Measurements from ENCODE around the gene SLCO3A1. TPM values are rescaled to one million over a fixed set of nuclear protein-coding genes. Genes with fewer than 3 reads are reported as not detected.

SLCO3A1 gene
- total RNA-seq, 1 experiment from 2014 or later: 37.8 TPM

GRCh38 chr15:92050220-92050898 is 196.9 kb downstream of the SLCO3A1 start:
- intact Hi-C loops (cut with micrococcal nuclease; ENCODE audit: unreplicated experiment): no loop called here
- no peak overlapping the region for H2AFZ ChIP-seq
- H4K20me1 ChIP-seq (ENCODE audit: insufficient read depth): no peaks in the 10 kb centered on the region; the same call in 1 of the 2 replicates
- no peak overlapping the region for H3K27ac ChIP-seq
- POLR2A ChIA-PET (ENCODE audit: unreplicated experiment): no interaction called here
- H3K79me2 ChIP-seq (ENCODE audit: low read depth): 0 out of 2 replicates have a peak, but pooled peaks cover 4% of the 10 kb centered on the region
- no peak for DNase-seq
- no peaks in the 10 kb centered on the region for H3K36me3 ChIP-seq (ENCODE audit: low read depth)
- H3K27me3 ChIP-seq (ENCODE audit: insufficient read depth, low read depth): no peaks in the 10 kb centered on the region
- H3K4me2 ChIP-seq: no peak overlapping the region
- no peak for TF ChIP-seq EZH2 (IDR thresholded peaks at IDR 0.05; ENCODE audit: low read depth)
- TF ChIP-seq CTCF (conservative IDR thresholded peaks at IDR 0.05): no peak
- no peaks in the 10 kb centered on the region for H3K9me3 ChIP-seq (ENCODE audit: insufficient read depth, low read depth)
- H3F3A ChIP-seq (ENCODE audit: insufficient read depth, low read depth): no peaks in the 10 kb centered on the region
- no TSS peak for BruUV-seq (replicated peaks)
- H3K9me2 ChIP-seq (ENCODE audit: insufficient read depth): no peaks in the 10 kb centered on the region
- CTCF ChIA-PET: no interaction called here
- no peak overlapping the region for H3K4me3 ChIP-seq
- no peaks in the 10 kb centered on the region for H3K4me1 ChIP-seq (replicated peaks; ENCODE audit: insufficient read depth)

- Histone ChIP-seq H3K36me3 (ENCODE audit: low read depth) (no peaks in the 10 kb centered on the region), H3K9me2 (ENCODE audit: insufficient read depth) (no peaks in the 10 kb centered on the region), H3K9me3 (ENCODE audit: insufficient read depth, low read depth) (no peaks in the 10 kb centered on the region), H3K4me2 (no peak overlapping the region), H3K79me2 (ENCODE audit: low read depth) (0 out of 2 replicates have a peak, but pooled peaks cover 2% of the 10 kb centered on the region), H3K4me1 (replicated peaks; ENCODE audit: insufficient read depth) (no peaks in the 10 kb centered on the region), H3K4me3 (no peak overlapping the region), H3F3A (ENCODE audit: insufficient read depth, low read depth) (no peaks in the 10 kb centered on the region), H3K27me3 (ENCODE audit: insufficient read depth, low read depth) (no peaks in the 10 kb centered on the region), H4K20me1 (ENCODE audit: insufficient read depth) (no peaks in the 10 kb centered on the region; the same call in 1 of the 2 replicates), H3K27ac (no peak overlapping the region), H2AFZ (no peak overlapping the region)
- ChIA-PET POLR2A (ENCODE audit: unreplicated experiment) (no interaction called here), CTCF (no interaction called here)
- BruUV-seq (replicated peaks): no TSS peak
- intact Hi-C loops (cut with micrococcal nuclease; ENCODE audit: unreplicated experiment): no loop called here
- DNase-seq: no peak
- TF ChIP-seq EZH2 (IDR thresholded peaks at IDR 0.05; ENCODE audit: low read depth): no peak
- no peak for TF ChIP-seq CTCF (conservative IDR thresholded peaks at IDR 0.05)
These were observed 198.2 kb downstream of the SLCO3A1 start for GRCh38 chr15:92051716-92052115.

- Histone ChIP-seq H2AFZ (no peak overlapping the region), H3K4me2 (no peak overlapping the region), H3K4me1 (replicated peaks; ENCODE audit: insufficient read depth) (no peaks in the 10 kb centered on the region), H3K9me2 (ENCODE audit: insufficient read depth) (no peaks in the 10 kb centered on the region), H3K79me2 (ENCODE audit: low read depth) (no peaks in the 10 kb centered on the region), H4K20me1 (ENCODE audit: insufficient read depth) (no peaks in the 10 kb centered on the region; the same call in 1 of the 2 replicates), H3K27ac (no peak overlapping the region), H3K4me3 (no peak overlapping the region), H3F3A (ENCODE audit: insufficient read depth, low read depth) (no peaks in the 10 kb centered on the region), H3K27me3 (ENCODE audit: insufficient read depth, low read depth) (no peaks in the 10 kb centered on the region), H3K9me3 (ENCODE audit: insufficient read depth, low read depth) (no peaks in the 10 kb centered on the region), H3K36me3 (ENCODE audit: low read depth) (no peaks in the 10 kb centered on the region)
- DNase-seq: no peak
- TF ChIP-seq CTCF (conservative IDR thresholded peaks at IDR 0.05) (peak; percentile 50; the same call in 1 of the 2 replicates), EZH2 (IDR thresholded peaks at IDR 0.05; ENCODE audit: low read depth) (no peak)
- ChIA-PET CTCF (interaction anchor here (0.6 kb wide), 1 partner anchor 93 kb away, joined by 3 read pairs; no protein-coding TSS in a partner anchor), POLR2A (ENCODE audit: unreplicated experiment) (no interaction called here)
- intact Hi-C loops (cut with micrococcal nuclease; ENCODE audit: unreplicated experiment): no loop called here
- no TSS peak for BruUV-seq (replicated peaks)
These were observed 200.3 kb downstream of the SLCO3A1 start for GRCh38 chr15:92053753-92054316.

Data from PC-9 (cell line).